DOHH2 (cell line): ENCODE measurements around the gene TMEM263.

Experiments
- H3F3A ChIP-seq: fragments of 200-600 bp; sonication (generic), shearing (Covaris generic); 2 replicates; pipeline ENCODE4 v1.6.0; 2016; ENCODE audit warnings: antibody characterized with exemption, mild to moderate bottlenecking; ENCODE audit not compliant: control insufficient read depth, insufficient read depth
- H3K27ac ChIP-seq: fragments of 200-600 bp; sonication (generic); 2 replicates; pipeline ENCODE4 v1.5.1; 2014; ENCODE audit warnings: low read depth, mild to moderate bottlenecking, low read length, moderate library complexity
- H3K27me3 ChIP-seq: fragments of 200-600 bp; sonication (generic); 2 replicates; pipeline ENCODE4 v1.6.1; 2014; ENCODE audit warnings: mild to moderate bottlenecking, low read length, mixed read lengths; ENCODE audit not compliant: control insufficient read depth
- H3K36me3 ChIP-seq: fragments of 200-600 bp; sonication (generic); 2 replicates; pipeline ENCODE4 v1.6.1; 2014; ENCODE audit warnings: mild to moderate bottlenecking, low read length, moderate library complexity, mixed read lengths; ENCODE audit not compliant: control insufficient read depth
- H3K4me1 ChIP-seq: fragments of 200-600 bp; sonication (generic); 2 replicates; pipeline ENCODE4 v1.6.1; 2014; ENCODE audit warnings: mild to moderate bottlenecking, low read length, mixed read lengths; ENCODE audit not compliant: control insufficient read depth
- H3K4me2 ChIP-seq: fragments of 200-600 bp; sonication (generic); 2 replicates; pipeline ENCODE4 v1.6.0; 2014; ENCODE audit warnings: mild to moderate bottlenecking, low read length, moderate library complexity
- H3K4me3 ChIP-seq: fragments of 200-600 bp; sonication (generic); 2 replicates; pipeline ENCODE4 v1.5.1; 2014; ENCODE audit warnings: mild to moderate bottlenecking, low read length, mixed read lengths
- H3K79me2 ChIP-seq: fragments of 200-600 bp; sonication (generic); 2 replicates; pipeline ENCODE4 v1.6.1; 2014; ENCODE audit warnings: mild to moderate bottlenecking, low read length, mixed read lengths; ENCODE audit not compliant: control insufficient read depth
- H3K9me2 ChIP-seq: fragments of 200-600 bp; sonication (generic); replicated peaks from 2 replicates; pipeline ENCODE4 v1.6.1; 2014; ENCODE audit warnings: mild to moderate bottlenecking, low read length, mixed read lengths; ENCODE audit not compliant: control insufficient read depth
- H3K9me3 ChIP-seq: fragments of 200-600 bp; sonication (generic); 2 replicates; pipeline ENCODE4 v1.6.1; 2014; ENCODE audit warnings: antibody characterized with exemption, low read length, mixed read lengths; ENCODE audit not compliant: control insufficient read depth, insufficient read depth
- H4K20me1 ChIP-seq: fragments of 200-600 bp; sonication (generic); 2 replicates; pipeline ENCODE4 v1.6.0; 2014; ENCODE audit warnings: low read depth, mild to moderate bottlenecking, antibody characterized with exemption, low read length, moderate library complexity; ENCODE audit not compliant: control insufficient read depth, insufficient read depth
- CTCF ChIP-seq: fragments of 200-600 bp; sonication (generic); IDR thresholded peaks from one replicate; pipeline ENCODE4 v1.5.1; 2014; ENCODE audit warnings: antibody characterized with exemption, mild to moderate bottlenecking, low read depth, low read length; ENCODE audit not compliant: poor library complexity, severe bottlenecking
- EZH2phosphoT487 ChIP-seq: fragments of 200-600 bp; sonication (generic); IDR thresholded peaks from 2 replicates; pipeline ENCODE4 v1.6.1; 2017; ENCODE audit warnings: borderline replicate concordance, mild to moderate bottlenecking, antibody characterized with exemption, low read length, moderate library complexity, mixed read lengths

Gene TMEM263

GRCh38 chr12:106976668-106977067 lies 21.0 kb downstream of the TMEM263 start:
- Histone ChIP-seq H3K4me2 (no peak overlapping the region), H3K4me3 (no peak overlapping the region), H3K9me2 (no peaks in the 10 kb centered on the region), H3K27ac (no peak overlapping the region), H3K36me3 (peaks cover 21% of the 10 kb centered on the region), H4K20me1 (no peaks in the 10 kb centered on the region), H3K9me3 (no peaks in the 10 kb centered on the region), H3K27me3 (no peaks in the 10 kb centered on the region), H3K79me2 (peaks cover 9% of the 10 kb centered on the region; the same call in 1 of the 2 replicates), H3F3A (no peaks in the 10 kb centered on the region), H3K4me1 (peaks cover 21% of the 10 kb centered on the region)
- no peak for TF ChIP-seq CTCF
- no peak for TF ChIP-seq EZH2phosphoT487

DNA sequence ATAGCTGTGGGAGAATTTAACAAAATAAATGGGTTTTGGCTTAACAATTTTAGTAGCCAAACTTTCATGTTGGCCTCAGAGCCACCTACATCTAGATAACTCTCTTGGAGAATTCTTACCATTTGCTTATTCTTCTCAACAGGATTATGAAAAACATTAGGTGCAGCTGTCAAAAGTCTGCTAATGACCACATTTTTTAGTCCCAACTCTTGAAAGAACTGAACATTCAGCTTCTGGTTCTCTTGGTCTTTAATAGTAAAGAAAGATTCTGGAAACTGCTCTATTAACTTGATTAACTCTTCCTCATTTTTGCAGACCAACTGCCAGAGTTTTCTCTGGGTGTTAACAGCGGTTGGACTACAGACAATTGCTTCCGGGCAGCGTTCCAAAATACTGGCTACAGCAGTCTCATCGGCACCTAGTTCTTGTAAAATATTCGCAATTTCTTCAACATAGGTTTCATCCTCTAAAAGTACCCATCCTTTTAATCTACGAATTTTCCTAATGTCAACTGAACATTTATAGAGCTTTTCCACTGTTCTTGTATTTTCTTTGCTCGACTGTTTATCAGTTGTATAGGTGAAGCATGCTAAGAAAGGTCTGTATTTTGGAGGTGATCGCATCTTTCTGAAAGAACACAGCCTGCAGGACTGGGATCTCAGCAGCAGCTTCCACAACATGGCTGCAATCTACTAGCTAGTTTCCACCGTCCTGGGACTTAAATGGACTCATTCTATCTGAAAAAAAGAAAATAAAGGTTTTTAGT lies 22.5 kb downstream of the TMEM263 start:
- Histone ChIP-seq H4K20me1 (no peaks in the 10 kb centered on the region), H3K9me2 (no peaks in the 10 kb centered on the region), H3K9me3 (no peaks in the 10 kb centered on the region), H3K4me2 (no peak overlapping the region), H3K4me3 (no peak overlapping the region), H3K36me3 (peaks cover 16% of the 10 kb centered on the region), H3K27ac (no peak overlapping the region), H3K27me3 (no peaks in the 10 kb centered on the region), H3F3A (no peaks in the 10 kb centered on the region), H3K79me2 (peaks cover 8% of the 10 kb centered on the region; the same call in 1 of the 2 replicates), H3K4me1 (peaks cover 20% of the 10 kb centered on the region)
- TF ChIP-seq EZH2phosphoT487 (no peak), CTCF (no peak)

- peaks cover 4% of the 10 kb centered on the region for H3K4me1 ChIP-seq
- no peak overlapping the region for H3K4me3 ChIP-seq
- H4K20me1 ChIP-seq, result no peaks in the 10 kb centered on the region
- H3K27me3 ChIP-seq, result no peaks in the 10 kb centered on the region
- no peak overlapping the region for H3K27ac ChIP-seq
- no peaks in the 10 kb centered on the region for H3F3A ChIP-seq
- H3K4me2 ChIP-seq, result no peak overlapping the region
- no peak for TF ChIP-seq CTCF
- TF ChIP-seq EZH2phosphoT487, result no peak
- H3K9me3 ChIP-seq, result no peaks in the 10 kb centered on the region
- H3K9me2 ChIP-seq, result no peaks in the 10 kb centered on the region
- H3K79me2 ChIP-seq, result peaks cover 6% of the 10 kb centered on the region
- peaks cover 21% of the 10 kb centered on the region for H3K36me3 ChIP-seq
These were observed 25.2 kb downstream of the TMEM263 start for GRCh38 chr12:106980944-106981343.
